Activated B cell treated with CpG ODN at 0.5 μM for 24 hours (primary cell): ENCODE results near the gene ADAMTS10. TPM values are rescaled to one million over a fixed set of nuclear protein-coding genes. Genes with fewer than 3 reads are reported as not detected.
"Not testable (repeated sequence)": the region's sequence is repeated elsewhere in the genome, so short reads cannot be mapped to it uniquely, and the experiment has no call there.

Experiments
- ATAC-seq: fragments of 200-7000 bp; cut with Tn5 transposase; one replicate; pipeline ENCODE4 v1.10.0; 2021; ENCODE audit warnings: low read depth, mild to moderate bottlenecking, moderate library complexity
- CTCF ChIA-PET: fragments of 350-600 bp; sonication (Branson Sonifier 250); formaldehyde crosslinking; loops from one replicate; lab custom pipeline; 2021; ENCODE audit warnings: antibody characterized with exemption; lab: Charles Lee
- POLR2A ChIA-PET: fragments of 350-600 bp; sonication (Branson Sonifier 250); formaldehyde crosslinking; loops from one replicate; lab custom pipeline; 2021; ENCODE audit warnings: antibody characterized with exemption; lab: Charles Lee
- DNase-seq: peaks from one replicate; pipeline ENCODE4 v3.0.0; 2022
- H3K27ac Mint-ChIP-seq: one replicate; pipeline ENCODE4 v1.8.0; 2020; ENCODE audit warnings: mixed read lengths
- H3K27me3 Mint-ChIP-seq: one replicate; pipeline ENCODE4 v1.8.0; 2021; ENCODE audit warnings: mixed read lengths
- H3K36me3 Mint-ChIP-seq: one replicate; pipeline ENCODE4 v1.8.0; 2021; ENCODE audit warnings: low read depth, mixed read lengths
- H3K4me1 Mint-ChIP-seq: one replicate; pipeline ENCODE4 v1.8.0; 2021; ENCODE audit warnings: mixed read lengths
- H3K4me3 Mint-ChIP-seq: one replicate; pipeline ENCODE4 v1.8.0; 2020; ENCODE audit warnings: mild to moderate bottlenecking, mixed read lengths
- H3K9me3 Mint-ChIP-seq: one replicate; pipeline ENCODE4 v1.8.0; 2020; ENCODE audit warnings: mixed read lengths
- intact Hi-C: fragments of 100-400 bp; cut with micrococcal nuclease; formaldehyde crosslinking; loops from one replicate; pipeline ENCODE4 v1.15.1; 2024
- total RNA-seq: library from RNA; stranded (reverse); gene quantifications from 2 replicates; pipeline ENCODE4 v1.2.3, GENCODE V29; 2022
- TF ChIP-seq, protein P1 (sequence below): fragments of 200-600 bp; IDR thresholded peaks from one replicate; pipeline ENCODE4 v1.8.0; 2022; ENCODE audit warnings: antibody characterized with exemption, mild to moderate bottlenecking

Gene ADAMTS10
- total RNA-seq, 1 donor from 2014 or later: 0.33 TPM

DNA sequence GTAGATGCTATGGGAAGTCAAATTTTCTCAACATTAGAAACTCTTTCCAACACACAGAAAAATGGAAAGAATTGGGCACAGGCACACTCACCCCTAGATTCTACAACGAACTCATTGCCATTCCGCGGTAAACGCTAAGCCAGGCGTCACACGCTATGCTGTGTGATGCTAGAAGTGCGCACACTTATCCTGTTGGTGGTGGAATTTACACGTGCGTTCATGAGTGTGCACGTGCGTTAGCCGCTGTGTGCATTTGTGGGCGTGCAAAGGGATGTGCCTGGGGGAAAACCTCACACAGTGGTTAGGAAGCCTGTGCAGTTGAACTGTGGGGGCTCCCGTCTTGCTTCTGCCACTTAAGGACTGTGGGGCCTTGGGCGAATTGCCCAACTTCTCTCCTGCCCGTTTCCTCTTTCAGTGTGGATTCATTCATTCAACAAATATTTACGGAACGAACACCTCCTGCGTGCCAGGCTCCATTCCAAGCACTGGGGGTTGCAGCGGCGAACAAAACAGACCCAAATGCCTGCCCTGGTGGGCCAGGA lies 27.6 kb upstream of the ADAMTS10 start:
- intact Hi-C loops: no loop called here
- CTCF ChIA-PET: no interaction called here

DNA sequence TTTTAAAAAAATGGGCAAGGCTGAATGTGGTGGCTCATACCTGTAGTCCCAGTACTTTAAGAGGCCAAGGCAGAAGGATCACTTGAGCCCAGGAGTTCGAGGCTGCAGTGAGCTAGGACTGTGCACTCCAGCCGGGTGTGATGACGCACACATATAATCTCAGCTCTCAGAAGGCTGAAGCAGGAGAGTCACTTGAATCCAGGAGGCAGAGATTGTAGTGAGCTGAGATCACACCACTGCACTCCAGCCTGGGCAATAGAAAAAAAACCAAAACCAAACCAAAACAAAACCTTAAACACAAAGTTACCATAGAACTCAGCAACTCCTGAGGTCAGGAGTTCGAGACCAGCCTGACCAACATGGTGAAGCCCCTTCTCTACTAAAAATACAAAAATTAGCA lies 26.6 kb upstream of the ADAMTS10 start:
- CTCF ChIA-PET, intact Hi-C loops, POLR2A ChIA-PET, DNase-seq, H3K27ac Mint-ChIP-seq, H3K36me3 Mint-ChIP-seq, H3K4me3 Mint-ChIP-seq, H3K4me1 Mint-ChIP-seq, ATAC-seq, H3K9me3 Mint-ChIP-seq: not testable (repeated sequence)
- peaks cover 33% of the 10 kb centered on the region for H3K27me3 Mint-ChIP-seq

More for the DNA sequence above, 27.6 kb upstream of the ADAMTS10 start:
- no peaks in the 10 kb centered on the region for H3K4me1 Mint-ChIP-seq
- TF ChIP-seq, protein P1, sequence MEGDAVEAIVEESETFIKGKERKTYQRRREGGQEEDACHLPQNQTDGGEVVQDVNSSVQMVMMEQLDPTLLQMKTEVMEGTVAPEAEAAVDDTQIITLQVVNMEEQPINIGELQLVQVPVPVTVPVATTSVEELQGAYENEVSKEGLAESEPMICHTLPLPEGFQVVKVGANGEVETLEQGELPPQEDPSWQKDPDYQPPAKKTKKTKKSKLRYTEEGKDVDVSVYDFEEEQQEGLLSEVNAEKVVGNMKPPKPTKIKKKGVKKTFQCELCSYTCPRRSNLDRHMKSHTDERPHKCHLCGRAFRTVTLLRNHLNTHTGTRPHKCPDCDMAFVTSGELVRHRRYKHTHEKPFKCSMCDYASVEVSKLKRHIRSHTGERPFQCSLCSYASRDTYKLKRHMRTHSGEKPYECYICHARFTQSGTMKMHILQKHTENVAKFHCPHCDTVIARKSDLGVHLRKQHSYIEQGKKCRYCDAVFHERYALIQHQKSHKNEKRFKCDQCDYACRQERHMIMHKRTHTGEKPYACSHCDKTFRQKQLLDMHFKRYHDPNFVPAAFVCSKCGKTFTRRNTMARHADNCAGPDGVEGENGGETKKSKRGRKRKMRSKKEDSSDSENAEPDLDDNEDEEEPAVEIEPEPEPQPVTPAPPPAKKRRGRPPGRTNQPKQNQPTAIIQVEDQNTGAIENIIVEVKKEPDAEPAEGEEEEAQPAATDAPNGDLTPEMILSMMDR: no peak
- POLR2A ChIA-PET: no interaction called here
- H3K4me3 Mint-ChIP-seq: no peak overlapping the region
- H3K36me3 Mint-ChIP-seq: no peaks in the 10 kb centered on the region
- H3K27me3 Mint-ChIP-seq: peaks cover 35% of the 10 kb centered on the region
- no peaks in the 10 kb centered on the region for H3K9me3 Mint-ChIP-seq
- H3K27ac Mint-ChIP-seq: no peak overlapping the region
- DNase-seq: no peak
- ATAC-seq: no peak

DNA sequence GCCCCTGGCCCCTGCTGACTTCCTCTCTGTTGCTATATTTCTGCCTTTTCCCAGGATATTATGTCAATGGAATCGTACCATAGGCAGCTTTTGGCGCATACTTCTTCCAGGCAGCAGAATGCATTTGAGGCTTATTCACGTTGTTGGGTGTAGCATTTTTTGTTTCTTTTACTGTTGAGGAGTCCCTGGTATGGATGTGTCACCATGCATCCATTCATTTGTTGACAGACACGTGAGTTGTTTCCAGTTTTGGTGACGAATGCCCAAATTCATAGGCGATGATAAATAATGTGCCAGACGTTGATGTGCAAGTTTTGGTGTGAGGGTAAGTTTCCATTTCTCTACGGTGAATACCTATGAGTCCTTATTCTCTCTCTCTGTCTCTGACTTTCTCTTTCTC lies 24.9 kb upstream of the ADAMTS10 start:
- Mint-ChIP-seq H3K4me3 (no peak overlapping the region), H3K36me3 (no peaks in the 10 kb centered on the region), H3K27me3 (peaks cover 27% of the 10 kb centered on the region), H3K9me3 (no peaks in the 10 kb centered on the region), H3K27ac (no peak overlapping the region), H3K4me1 (no peaks in the 10 kb centered on the region)
- TF ChIP-seq, protein P1: no peak
- DNase-seq: no peak
- ATAC-seq: no peak
- ChIA-PET CTCF (no interaction called here), POLR2A (no interaction called here)
- intact Hi-C loops: no loop called here

DNA sequence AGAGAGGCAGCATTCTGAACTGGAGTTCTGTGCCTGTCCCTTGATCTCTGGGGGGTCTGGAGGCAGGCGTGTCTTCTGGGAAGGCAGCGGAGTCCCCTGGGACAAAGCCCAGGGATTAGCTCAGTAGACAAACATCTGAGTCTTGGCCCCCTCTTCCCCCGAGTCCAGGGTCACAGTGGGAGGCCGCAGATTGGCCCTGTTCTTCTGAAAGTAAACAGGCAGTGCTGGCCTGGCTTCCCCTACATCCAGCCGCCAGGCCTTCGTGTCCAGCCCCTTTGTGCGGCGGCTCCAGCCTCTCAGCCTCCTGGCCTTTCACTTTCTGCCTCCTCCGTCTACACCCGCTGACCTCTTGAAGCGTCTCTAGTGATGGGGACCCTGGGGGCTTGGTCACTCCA lies 20.9 kb upstream of the ADAMTS10 start:
- Mint-ChIP-seq H3K27ac (no peak overlapping the region), H3K27me3 (peaks cover 5% of the 10 kb centered on the region), H3K4me3 (no peak overlapping the region), H3K9me3 (no peaks in the 10 kb centered on the region), H3K36me3 (no peaks in the 10 kb centered on the region), H3K4me1 (no peaks in the 10 kb centered on the region)
- intact Hi-C loops: no loop called here
- TF ChIP-seq, protein P1: no peak
- DNase-seq (no peak), ATAC-seq (no peak)
- ChIA-PET CTCF (no interaction called here), POLR2A (no interaction called here)

DNA sequence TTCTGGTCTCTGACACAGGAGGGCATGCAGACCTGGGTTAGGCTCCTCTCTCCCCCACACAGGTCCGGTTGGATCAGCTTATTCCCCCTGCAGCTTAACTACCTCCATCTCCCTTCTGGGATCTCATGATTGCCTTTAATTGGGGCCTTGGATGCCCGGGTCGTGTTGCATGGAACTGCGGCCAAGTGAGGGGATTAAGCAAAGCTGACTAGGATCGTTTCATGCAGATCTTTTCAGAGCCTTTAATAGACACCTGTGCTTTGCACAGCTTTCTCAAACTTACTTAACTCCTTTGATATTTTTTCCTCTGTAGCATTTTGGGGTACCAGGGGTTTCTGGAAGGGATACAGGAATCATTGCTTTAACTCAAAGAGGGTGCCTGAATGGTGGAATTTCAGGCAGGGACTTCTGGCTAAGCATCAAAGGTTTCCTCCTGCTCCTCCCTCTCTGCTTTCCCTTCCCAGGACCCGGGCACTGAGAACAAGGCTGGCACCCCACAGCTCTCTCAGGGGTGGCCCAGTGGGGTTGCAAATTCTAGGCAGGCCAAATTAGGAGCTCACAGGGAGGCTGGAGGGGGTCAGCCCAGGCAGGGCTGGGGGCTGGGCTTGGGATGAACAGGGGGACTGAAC lies 20.4 kb upstream of the ADAMTS10 start:
- POLR2A ChIA-PET: no interaction called here

More for the DNA sequence above, 20.4 kb upstream of the ADAMTS10 start:
- CTCF ChIA-PET: no interaction called here
- DNase-seq: no peak
- Mint-ChIP-seq H3K4me3 (no peak overlapping the region), H3K9me3 (no peaks in the 10 kb centered on the region), H3K36me3 (no peaks in the 10 kb centered on the region), H3K27ac (no peak overlapping the region), H3K4me1 (no peaks in the 10 kb centered on the region), H3K27me3 (peaks cover 5% of the 10 kb centered on the region)
- intact Hi-C loops: no loop called here
- TF ChIP-seq, protein P1: no peak
- ATAC-seq: no peak
